ENCODE measurements around the gene PHF23. TPM values are rescaled to one million over a fixed set of nuclear protein-coding genes. Genes with fewer than 3 reads are reported as not detected.

Gene PHF23
- total RNA-seq, 4 donors from 2014 or later, result 23.4 to 32.5 (median 27.9) TPM

GRCh38 chr17:7263801-7264078 is 24.5 kb upstream of the PHF23 start:
- no peak overlapping the region for H3K4me3 ChIP-seq (ENCODE audit: low read depth, poor library complexity, severe bottlenecking)
- no peak for TF ChIP-seq POLR2A (IDR thresholded peaks at IDR 0.05)
- TF ChIP-seq CTCF (IDR thresholded peaks at IDR 0.05), result no peak
- no peak for DNase-seq (ENCODE audit: low spot score in 2 of 2)
- intact Hi-C loops (cut with DNase I; ENCODE audit: low total_unique reads), result no loop called here
- 48 to 54% methylated on average over 4 of the region's 4 CpGs for WGBS, 2 donors

- 11 to 13% methylated on average over 26 of the region's 26 CpGs for WGBS, 2 donors
- no peak overlapping the region for H3K4me3 ChIP-seq (ENCODE audit: low read depth, poor library complexity, severe bottlenecking)
- no peak for DNase-seq (ENCODE audit: low spot score in 2 of 2)
- intact Hi-C loops (cut with DNase I; ENCODE audit: low total_unique reads), result no loop called here
- no peak for TF ChIP-seq CTCF (IDR thresholded peaks at IDR 0.05)
- TF ChIP-seq POLR2A (IDR thresholded peaks at IDR 0.05), result no peak
Observed at GRCh38 chr17:7262935-7263800, 23.9 kb upstream of the PHF23 start.

DNA sequence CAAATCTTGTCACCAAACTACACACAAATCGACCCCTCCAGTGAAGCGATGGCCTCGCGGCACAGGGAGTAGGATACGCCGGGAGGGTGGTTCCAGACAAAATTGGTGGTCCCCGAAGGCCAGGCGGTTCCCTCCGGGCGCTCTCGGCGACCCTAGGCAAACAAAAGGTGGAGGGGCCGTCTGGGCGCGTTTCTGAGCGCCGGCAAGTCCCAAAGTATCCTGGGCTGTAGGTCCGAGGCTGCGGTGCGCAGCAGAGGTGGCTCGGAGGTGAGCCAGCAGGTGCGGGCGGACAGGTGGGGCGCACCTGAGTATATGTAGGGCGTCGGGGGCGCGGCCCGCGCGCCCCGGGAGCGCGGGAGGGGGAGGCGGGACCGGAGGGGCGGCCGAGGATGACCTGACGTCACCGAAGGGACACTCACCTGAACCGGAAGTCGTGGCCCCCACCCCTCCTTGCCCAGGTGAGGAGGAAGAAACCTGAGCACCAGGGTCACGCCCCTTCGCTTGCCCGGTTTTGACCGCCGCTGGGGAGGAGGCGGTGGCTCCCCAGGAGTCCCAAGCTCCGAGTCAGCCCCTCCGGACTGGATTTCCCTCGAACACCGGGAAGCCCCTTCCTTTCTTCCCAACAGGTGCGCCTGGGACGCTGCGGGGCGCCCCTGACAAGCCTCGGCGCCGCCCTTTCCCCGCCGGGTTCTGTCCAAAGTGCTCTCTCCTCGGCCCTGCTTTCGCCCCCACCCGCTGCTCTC is 23.1 kb upstream of the PHF23 start, which contains the start of gene CLDN7:
CLDN7 (minus strand) TSS at position 287 of the 743 bp plus-strand sequence. CDS start 435 bp downstream, outside the sequence.
- DNase-seq (ENCODE audit: low spot score in 2 of 2), result peak in 1 of 2 donors; percentile 91
- TF ChIP-seq CTCF (IDR thresholded peaks at IDR 0.05) (no peak), POLR2A (IDR thresholded peaks at IDR 0.05) (no peak)
- H3K4me3 ChIP-seq (ENCODE audit: low read depth, poor library complexity, severe bottlenecking), result peak within 1 kb of the TSS; percentile 13
- intact Hi-C loops (cut with DNase I; ENCODE audit: low total_unique reads), result no loop called here
- WGBS, 2 donors, result 7 to 10% methylated on average over 39 to 58 of the region's 64 CpGs

GRCh38 chr17:7261379-7262191 is 22.3 kb upstream of the PHF23 start:
- intact Hi-C loops (cut with DNase I; ENCODE audit: low total_unique reads), result no loop called here
- 15 to 18% methylated on average over 25 to 42 of the region's 71 CpGs for WGBS, 2 donors
- no peak for DNase-seq (ENCODE audit: low spot score in 2 of 2)
- TF ChIP-seq POLR2A (IDR thresholded peaks at IDR 0.05) (no peak), CTCF (IDR thresholded peaks at IDR 0.05) (no peak)
- peak overlapping the region; percentile 13 for H3K4me3 ChIP-seq (ENCODE audit: low read depth, poor library complexity, severe bottlenecking)

DNA sequence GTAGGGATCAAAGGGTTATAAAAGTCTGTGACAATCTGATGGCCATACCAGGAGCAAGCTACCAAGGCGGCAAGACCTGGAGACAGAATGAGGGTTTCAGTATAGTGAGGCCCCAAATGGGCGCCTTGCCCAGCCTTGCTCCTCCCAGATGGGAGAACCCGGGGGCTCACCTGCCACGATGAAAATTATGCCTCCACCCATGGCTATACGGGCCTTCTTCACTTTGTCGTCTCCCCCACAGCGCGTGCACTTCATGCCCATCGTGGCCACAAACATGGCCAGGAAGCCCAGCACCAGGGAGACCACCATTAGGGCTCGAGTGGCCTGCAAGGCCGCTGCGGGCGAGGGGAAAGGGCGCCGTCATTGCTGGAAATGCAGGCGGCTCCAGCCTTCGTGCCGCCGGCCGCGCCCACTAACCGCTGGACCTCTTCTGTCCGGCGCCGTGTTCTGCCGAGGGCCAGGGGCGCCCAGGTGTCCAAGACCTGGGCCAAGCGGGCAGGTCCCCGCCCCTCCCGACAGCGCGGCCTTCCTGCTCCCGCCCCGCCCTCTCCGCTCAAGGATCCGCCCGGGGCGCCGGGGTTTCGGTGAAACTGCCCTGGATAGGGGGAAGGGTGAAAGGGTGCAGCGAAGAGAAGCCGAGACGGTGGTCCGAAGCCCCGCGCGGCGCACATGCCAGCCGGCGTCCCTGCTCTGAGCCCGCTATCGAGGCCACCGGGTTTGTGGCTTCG is 21.6 kb upstream of the PHF23 start:
- H3K4me3 ChIP-seq (ENCODE audit: low read depth, poor library complexity, severe bottlenecking), result peak overlapping the region; percentile 13
- intact Hi-C loops (cut with DNase I; ENCODE audit: low total_unique reads), result no loop called here
- no peak for TF ChIP-seq POLR2A (IDR thresholded peaks at IDR 0.05)
- TF ChIP-seq CTCF (IDR thresholded peaks at IDR 0.05), result no peak
- WGBS, 2 donors, result 10 to 12% methylated on average over 27 to 46 of the region's 54 CpGs
- no peak for DNase-seq (ENCODE audit: low spot score in 2 of 2)
